Transverse colon (tissue), 4 donors: ENCODE measurements around the gene MCC.

ENCODE experiments used
- CTCF ChIP-seq, 5 experiments: fragments of 200-600 bp in 3 of 5; fragments of 450-650 bp in 2 of 5; sonication (generic) in 3 of 5; IDR thresholded peaks; 1 replicate in 2 of 5; 2 replicates in 3 of 5; pipeline ENCODE4 v1.5.1; 2016 to 2017; ENCODE audit warnings: antibody characterized with exemption in 5 of 5, inconsistent platforms in 3 of 5, mild to moderate bottlenecking in 2 of 5, moderate library complexity in 1 of 5
- EP300 ChIP-seq: sonication (generic); formaldehyde crosslinking; IDR thresholded peaks from one replicate; pipeline ENCODE4 v1.6.1; 2017; ENCODE audit warnings: antibody characterized with exemption, low read depth
- POLR2A ChIP-seq: fragments of 450-650 bp; IDR thresholded peaks from one replicate; pipeline ENCODE4 v1.6.1; 2016; ENCODE audit warnings: antibody characterized with exemption, mild to moderate bottlenecking, moderate library complexity
- POLR2AphosphoS5 ChIP-seq, 3 donors: sonication (generic); formaldehyde crosslinking; IDR thresholded peaks; one replicate each; pipeline ENCODE4 v1.6.1; 2016; ENCODE audit warnings: antibody characterized with exemption in 3 of 3

- TF ChIP-seq POLR2AphosphoS5 (IDR thresholded peaks at IDR 0.05) (no peak), POLR2A (no peak), CTCF (IDR thresholded peaks at IDR 0.05) (no peak), EP300 (no peak)
Observed at GRCh38 chr5:113053511-113053995, 434.7 kb downstream of the MCC start.
